SKM-1 treated with dmso at 0.1 percent for 144 hours (cell line): Measurements from ENCODE around the gene PJA1.

Source experiments
- DNase-seq: peaks from one replicate; lab custom pipeline; 2025; ENCODE audit not compliant: unreplicated experiment; lab: John Stamatoyannopoulos, UW

PJA1 gene, protein sequence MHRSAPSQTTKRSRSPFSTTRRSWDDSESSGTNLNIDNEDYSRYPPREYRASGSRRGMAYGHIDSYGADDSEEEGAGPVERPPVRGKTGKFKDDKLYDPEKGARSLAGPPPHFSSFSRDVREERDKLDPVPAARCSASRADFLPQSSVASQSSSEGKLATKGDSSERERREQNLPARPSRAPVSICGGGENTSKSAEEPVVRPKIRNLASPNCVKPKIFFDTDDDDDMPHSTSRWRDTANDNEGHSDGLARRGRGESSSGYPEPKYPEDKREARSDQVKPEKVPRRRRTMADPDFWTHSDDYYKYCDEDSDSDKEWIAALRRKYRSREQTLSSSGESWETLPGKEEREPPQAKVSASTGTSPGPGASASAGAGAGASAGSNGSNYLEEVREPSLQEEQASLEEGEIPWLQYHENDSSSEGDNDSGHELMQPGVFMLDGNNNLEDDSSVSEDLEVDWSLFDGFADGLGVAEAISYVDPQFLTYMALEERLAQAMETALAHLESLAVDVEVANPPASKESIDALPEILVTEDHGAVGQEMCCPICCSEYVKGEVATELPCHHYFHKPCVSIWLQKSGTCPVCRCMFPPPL

GRCh38 chrX:69165087-69165651 lies at the start of gene PJA1:
TSS of gene PJA1 (minus strand) at chrX:69165453. CDS start at chrX:69163073, 2,380 bp downstream.
- peak; percentile 29 for DNase-seq

- no peak for DNase-seq
These were observed 49.2 kb upstream of the PJA1 start for GRCh38 chrX:69214463-69214862.

- DNase-seq = no peak
These were observed 46.4 kb upstream of the PJA1 start for GRCh38 chrX:69211701-69212100.

- DNase-seq = no peak
These were observed 45.3 kb upstream of the PJA1 start for GRCh38 chrX:69210581-69210980.

DNA sequence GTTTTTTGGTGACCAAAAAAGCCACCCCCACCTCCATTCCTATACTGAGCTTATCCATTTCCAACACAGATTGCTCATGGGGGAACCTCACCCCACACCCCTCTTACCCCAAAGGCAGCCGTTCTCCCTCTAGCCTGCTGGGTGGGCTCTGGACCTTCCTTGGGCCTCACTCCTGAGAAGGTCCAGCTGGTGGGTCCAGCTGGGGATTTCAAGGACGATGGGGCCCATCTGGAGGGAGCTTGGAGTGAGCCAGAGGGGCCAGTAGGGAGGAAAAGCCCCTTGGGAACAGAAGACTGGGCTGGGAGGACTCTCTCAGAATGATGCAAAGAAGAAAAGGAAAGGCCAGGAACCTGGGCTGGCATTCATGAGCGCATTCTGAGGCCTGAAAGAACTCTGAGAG lies 42.0 kb upstream of the PJA1 start:
- no peak for DNase-seq

DNA sequence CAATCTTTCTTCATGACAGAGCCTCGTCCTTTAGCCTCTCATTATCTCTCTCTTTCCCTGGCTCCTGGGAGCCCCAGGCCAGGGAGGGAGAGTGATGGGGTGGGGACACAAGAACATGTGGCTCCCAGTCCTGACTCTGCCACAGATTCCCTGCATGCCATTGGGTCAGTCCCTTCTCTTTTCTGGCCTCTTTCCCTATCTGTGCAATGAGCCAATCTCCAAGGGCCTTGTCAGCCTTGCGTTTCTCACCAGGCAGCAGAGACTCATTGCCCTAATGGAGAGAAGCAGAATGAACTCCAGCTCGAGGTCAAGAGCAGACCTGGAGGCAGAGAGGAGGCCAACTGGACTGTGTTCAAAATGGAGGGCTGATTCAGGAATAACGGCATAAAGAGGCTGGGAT lies 38.4 kb upstream of the PJA1 start:
- no peak for DNase-seq

DNA sequence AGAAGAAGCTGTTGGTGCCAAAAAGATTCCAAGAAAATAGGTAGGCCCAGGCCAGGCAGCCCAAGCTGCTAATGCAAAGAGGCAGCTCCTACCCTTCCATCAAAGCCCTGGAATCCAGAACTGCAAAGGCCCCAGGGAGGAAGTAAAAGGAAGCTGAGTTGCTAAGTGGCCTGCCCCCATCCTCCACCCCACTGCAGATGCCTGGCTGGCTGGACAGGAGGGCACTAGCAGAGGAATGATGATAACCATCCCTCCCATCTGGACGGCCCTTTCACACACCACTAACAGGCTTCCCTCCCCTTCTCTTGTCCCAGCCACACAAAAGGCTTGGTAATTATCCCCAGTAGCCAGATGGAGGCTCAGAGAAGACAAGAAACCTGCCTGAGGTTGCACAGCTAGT lies 32.4 kb upstream of the PJA1 start:
- no peak for DNase-seq

DNA sequence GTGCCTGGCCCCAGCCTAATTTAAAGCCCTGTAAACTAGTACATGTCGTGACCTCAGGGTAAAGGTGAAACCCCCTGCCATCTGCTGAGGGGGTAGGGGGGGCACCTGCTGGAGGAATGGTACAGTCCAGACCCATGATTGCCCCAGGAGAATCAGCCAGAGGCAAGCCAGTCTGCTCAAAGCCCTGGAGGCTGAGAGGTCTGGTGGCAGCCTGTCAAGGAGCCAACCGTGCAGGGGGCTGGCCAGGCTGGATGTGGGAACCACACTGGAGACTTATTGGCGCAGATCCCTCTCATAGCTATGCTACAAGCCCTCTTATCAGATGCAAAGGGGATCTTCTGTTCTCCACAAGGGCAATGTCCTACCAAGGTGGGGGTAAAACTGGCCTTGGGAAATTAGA lies 31.4 kb upstream of the PJA1 start:
- DNase-seq = no peak

- no peak for DNase-seq
These were observed 30.6 kb upstream of the PJA1 start for GRCh38 chrX:69195810-69196209.

GRCh38 chrX:69195192-69195591 lies 29.9 kb upstream of the PJA1 start:
- DNase-seq = no peak

GRCh38 chrX:69192603-69193002 lies 27.4 kb upstream of the PJA1 start:
- no peak for DNase-seq

GRCh38 chrX:69189576-69190371 lies 24.5 kb upstream of the PJA1 start:
- no peak for DNase-seq

DNA sequence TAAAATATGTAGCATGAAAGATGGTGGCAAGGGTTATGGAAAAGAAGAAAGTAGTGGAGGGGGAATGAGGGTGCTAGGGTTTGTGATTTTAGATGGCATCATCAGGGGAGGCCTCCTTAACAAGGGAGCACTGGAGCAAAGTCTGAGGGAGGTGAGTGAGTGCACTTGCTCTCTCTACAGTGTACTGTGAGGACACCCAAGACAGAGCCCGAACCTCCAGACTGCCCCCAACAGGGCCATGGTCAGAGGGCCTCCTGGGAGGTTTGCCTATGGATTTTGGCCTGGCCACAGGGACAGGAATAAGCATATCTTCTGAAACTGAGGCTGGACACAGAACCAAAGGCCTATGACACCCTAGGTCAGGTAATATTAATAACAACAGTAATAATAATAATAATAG lies 21.4 kb upstream of the PJA1 start:
- DNase-seq = no peak

GRCh38 chrX:69185886-69186285 lies 20.6 kb upstream of the PJA1 start:
- no peak for DNase-seq

GRCh38 chrX:69185141-69185540 lies 19.9 kb upstream of the PJA1 start:
- no peak for DNase-seq

- no peak for DNase-seq
These were observed 17.6 kb upstream of the PJA1 start for GRCh38 chrX:69182818-69183380.

DNA sequence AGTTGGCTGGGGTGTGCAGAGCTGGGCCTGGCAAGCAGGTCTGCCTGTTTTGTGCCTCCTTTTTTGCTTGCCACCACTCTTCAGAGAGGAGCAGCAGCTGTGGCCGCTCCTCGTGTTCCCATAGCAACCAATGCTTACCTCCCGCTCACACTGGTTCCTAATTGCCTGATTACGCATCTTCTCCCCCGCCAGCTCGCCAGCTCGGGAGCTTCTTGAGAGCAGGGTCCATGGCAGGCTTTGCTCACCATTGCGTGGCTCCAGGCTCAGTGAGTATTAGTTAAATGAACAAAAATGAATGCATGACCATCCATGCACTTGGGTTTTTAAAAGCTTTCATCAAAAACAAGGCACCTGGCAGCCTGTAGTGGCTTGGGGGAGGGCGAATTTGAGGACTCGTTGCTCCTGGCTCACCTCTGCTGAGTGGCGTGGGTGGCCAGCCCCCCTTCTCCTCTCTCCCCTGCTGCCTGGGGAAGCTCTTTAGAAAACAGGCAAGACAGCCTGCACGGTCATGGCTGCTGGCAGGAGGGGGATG lies 14.2 kb upstream of the PJA1 start:
- DNase-seq = no peak

DNA sequence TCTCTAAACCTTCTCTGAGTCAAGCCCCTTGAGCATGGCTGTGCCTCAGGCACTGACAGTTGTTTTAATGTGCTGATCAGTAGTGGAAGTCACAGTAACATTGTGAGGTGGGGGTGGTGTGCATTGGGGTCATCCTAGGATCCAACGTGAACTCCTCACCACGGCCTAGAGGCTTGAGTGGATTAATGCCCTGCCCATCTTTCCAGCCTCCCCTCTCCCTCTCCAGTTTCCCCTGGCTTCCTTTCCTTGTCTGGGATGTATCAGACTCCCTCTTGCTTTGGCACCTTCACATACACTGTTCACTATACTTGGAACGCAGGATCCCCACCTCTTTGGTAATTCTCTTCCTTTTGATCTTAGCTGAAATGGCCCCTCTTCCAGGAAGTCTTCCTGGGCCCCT lies 13.3 kb upstream of the PJA1 start:
- no peak for DNase-seq

- DNase-seq = no peak
These were observed 12.4 kb upstream of the PJA1 start for GRCh38 chrX:69177511-69178162.

GRCh38 chrX:69176053-69176452 lies 10.8 kb upstream of the PJA1 start:
- DNase-seq = no peak

DNA sequence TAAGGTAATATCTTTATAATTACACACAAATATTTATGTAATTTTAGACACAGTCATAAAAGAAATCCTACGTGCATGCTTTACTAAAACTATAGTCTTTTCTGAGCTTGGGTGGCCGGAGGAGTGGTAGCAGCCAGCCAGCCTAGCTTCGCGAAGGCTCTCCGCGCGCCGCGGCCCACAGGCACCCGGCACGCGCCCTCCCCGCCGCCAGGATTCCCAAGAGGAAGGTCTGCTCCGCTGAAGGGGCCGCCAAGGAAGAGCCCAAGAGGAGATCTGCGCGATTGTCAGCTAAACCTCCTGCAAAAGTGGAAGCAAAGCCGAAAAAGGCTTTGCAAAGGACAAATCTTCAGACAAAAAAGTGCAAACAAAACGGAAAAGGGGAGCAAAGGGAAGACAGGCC lies 8.7 kb upstream of the PJA1 start:
- DNase-seq = no peak
